CD4-positive, alpha-beta T cell treated with Interleukin-17A for 1 hour (primary cell): ENCODE results near the gene CTDP1.

Source experiments
- DNase-seq: peaks from one replicate; pipeline ENCODE4 v3.0.0-alpha.2; 2020

CTDP1 gene

DNA sequence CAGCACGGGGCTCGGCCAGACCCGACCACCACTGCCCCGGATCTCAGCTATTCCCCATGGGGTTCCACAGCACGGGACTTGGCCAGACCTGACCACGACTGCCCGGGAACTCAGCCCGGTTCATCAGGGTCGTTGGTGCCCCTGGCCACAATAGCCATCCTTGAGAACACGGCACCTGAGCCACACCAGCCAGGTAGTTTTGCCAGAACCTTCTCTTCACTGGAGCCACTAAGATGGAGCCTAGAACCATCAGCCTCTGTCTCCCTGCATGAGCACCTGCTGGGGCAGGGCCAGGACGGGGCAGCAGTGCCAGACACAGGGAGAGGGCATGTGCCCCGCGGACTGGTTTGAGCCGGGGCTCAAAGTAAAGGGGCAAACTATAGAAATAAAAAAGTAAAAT lies 106.7 kb downstream of the CTDP1 start:
- DNase-seq: no peak

DNA sequence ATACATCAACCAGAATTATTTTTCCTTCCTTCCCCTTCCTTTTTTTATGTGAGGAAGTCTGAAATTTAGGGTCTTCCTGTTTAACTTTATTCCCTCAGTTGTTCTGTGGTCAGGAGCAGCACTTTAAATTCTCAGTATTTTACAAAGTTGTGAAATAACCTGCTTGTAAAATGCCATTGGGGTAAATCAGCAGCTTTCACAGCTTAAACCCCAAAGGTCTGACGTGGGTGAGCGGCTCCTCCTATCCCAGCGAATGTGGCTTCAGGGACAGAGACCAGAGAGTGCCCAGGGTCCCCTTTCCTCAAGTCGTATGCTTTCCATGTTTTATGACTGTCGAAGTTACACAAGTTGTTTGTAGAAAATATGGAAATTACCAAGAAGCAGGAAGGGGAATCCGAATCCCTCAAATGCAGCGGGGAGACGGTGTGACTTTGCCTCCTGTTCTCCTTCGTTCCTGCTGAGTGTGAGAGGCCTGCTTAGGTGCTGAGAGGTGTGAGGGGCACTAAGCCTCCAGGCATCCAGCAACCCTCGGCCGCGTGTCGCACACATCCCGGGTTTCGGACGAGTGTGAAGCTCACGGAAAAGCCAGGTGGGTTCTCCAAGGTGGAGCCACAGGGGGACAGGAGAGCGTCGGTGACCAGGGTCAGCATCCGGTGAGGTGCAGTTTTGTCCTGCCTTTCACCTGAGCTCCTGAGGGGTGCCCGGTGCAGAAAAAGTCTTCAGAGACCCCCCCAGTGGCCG lies 107.4 kb downstream of the CTDP1 start:
- no peak for DNase-seq

DNA sequence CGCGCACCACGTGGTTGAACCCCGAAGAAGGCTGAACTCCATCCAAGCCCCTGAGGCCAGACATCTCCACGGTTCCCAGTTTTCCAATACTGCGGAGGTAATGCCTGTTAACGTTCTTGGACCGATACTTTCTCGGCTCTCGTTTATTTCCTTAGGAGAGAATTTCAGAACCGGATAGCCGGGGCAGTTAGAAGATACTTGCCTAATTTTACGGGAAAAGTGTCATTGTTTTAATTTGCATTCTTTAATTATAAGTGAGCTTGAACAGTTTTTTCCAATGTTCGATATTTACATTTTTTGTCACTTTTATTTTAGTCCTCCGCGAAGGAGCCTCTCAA lies 107.9 kb downstream of the CTDP1 start:
- DNase-seq: no peak

- DNase-seq: no peak
These were observed 108.5 kb downstream of the CTDP1 start for GRCh38 chr18:79787865-79788733.

DNA sequence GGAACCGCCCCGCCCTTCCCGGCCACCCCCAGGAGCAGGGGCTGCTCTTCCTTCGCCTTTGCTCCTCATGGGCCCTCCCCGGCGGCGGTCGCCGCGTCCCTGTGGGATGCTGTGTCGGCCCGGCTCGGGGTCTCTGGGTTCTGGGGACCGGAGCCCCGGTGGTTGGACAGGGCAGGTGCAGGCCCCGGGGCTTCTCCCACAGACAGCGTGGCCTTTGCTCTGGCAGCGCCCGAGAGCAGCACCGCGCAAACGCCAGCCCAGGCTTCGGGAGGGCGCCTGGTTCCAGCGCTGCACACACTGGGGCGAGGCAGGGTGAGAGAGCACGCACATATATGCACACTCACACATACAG lies 109.1 kb downstream of the CTDP1 start:
- DNase-seq: no peak

DNA sequence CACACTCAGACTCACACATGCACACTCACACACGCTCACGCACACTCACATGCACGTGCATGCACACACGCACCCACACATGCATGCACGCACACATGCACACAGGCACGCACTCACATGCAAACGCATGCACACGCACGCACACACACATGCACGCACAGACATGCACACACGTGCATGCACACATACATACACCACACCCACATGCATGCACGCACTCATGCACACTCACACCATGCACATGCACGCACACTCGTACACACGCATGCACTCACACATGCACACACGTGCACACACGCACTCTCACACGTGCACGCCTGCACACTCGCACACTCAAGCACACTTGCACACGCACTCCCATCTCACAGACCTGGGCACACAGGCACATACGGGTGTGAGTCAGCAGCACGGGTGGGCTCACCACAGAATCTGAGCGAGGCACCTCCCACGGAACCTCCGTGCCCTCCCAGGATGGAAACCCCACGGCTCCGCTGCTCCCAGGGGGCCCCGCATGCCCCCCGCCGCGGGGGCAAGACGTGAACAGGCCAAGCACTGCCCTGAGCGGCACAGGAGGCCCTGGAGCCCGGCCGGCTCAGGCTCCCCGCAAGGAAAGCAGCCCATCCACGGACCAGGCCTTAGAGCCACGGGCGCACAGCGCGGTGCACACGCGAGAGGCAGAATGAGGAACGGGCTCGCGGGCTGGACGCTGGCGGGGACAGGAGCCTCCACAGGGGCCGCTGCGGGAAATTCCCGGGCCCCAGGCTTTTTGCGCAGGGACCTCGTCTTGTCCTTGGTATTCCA lies 109.7 kb downstream of the CTDP1 start:
- no peak for DNase-seq

DNA sequence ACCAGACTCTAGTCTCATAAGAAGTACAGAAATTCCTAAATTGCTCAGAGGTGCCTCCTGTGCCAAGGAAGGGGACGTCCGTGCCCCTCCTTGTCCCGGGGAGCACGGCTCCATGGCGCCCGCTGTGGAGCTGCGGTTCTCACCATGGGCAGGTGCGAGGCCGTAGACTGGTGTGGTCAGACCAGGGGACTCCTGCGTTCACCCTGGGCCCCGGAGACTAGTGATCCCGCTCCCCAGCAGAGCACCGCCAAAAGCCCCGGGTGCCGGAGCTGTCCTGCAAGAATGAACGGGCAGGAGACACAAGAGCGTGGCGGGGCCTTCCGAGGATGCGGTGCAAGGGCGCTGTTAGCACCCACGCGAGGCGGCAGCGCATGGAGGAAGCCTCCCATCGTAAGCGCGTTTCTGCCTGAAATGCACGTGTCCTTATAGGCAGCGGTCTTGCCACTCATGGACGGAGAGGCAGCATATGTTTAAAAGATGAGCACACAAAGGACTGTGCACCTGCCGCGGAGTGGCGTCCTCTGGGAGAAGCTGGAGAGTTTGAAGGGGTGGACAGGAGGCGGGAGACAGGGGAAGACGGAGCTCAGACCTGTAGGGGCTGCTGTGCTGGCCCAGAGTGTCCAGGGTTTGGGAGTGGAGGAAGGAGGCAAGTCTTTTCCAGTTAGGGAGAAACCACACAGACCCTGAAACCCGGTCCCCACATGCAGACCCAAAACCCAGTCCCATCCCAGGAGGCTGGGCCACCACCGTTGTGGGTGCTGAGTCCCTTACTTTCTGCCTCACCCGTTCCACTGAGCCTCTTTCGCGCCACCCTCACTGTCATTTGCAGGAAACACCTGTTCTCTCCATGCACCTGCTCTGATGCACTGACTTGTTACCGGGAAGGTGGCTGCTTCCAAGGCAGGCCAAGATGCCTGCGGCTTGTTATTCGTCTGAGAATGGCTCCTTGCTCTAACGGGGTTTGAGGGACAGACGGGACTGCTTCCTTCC lies 110.6 kb downstream of the CTDP1 start:
- DNase-seq: no peak

DNA sequence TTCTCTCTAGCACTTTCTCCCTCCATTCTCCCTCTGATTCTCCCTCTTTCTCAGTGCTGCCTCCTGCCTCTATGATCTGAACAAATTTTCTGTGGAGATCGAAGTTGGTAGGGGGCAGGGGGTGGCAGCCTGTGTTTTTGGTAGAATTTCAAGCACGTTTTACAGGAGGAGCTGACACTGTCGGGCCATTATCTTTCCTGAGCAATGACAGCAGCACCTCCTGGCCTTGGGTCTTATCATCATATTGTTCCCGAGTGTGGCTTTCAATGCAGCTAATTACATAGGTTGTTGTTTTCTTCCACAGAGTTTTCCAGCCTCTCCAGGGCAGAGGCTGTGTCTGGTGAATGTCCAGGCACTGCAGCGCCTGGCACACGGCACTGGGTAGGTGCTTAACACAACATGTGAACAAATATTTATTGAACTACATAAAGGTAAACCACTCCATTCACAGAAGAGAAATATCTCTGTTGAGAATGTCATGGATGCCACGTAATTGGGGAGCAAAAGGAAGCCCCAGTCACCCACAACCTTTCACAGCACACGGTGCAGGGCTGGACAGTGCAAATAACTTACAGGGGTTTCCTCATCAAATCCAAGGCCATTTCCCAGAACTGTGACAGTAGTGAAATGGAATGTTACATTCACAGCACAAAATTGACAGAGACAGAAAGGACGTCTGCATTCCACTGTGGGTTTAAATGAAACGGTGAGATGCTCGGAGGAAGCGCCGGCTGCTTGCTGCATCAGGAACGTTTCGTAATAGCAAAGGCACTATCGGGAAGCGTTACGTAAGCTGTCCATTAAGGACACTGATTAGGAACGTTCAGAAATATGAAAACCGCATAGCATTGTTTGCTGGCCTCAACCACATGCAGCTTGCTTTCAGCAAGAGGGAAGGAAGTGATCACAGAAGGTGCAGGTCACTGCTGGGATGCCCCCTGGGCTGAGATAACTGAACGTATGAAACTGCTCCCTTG lies 111.7 kb downstream of the CTDP1 start:
- peak; percentile 18 for DNase-seq

DNA sequence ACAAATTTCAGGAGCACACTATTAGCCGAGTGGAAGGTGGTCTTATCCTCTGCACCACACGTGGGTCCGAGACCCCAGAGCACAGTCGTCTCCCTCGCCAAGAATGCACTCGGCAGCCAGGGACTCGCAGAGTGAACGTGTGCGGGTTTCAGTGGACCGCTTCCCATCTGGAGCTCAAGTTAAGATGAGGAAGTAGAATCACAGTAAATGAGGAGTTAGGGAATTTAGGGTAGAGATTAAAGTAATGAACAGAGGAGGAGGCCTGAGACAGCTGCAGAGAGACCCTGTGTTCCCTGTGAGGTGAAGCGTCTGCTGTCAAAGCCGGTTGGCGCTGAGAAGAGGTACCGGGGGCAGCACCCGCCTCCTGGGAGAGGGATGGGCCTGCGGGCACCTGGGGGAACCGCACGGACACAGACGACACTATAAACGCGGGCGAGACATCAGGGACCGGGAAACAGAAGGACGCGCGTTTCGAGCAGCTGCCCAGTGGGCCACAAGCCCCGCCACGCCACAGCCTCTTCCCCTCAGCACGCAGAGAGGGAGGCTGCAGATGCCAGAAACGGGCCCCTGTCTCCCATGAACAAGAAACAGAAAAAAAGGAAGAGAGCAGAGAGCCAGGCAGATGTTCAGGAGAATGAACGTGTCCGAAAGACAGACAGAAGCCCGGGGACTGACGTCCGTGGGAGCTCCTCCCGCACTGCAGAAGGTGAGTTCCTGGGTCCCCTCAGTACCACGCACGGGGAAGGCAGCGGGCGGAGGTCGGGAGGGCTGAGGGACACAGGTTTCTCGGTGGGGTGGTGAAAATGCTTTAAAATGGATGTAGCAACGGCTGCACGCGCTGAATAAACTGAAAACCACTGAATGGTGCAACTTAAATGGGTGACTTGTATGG lies 112.7 kb downstream of the CTDP1 start:
- DNase-seq: no peak

GRCh38 chr18:79792988-79793355 lies 113.4 kb downstream of the CTDP1 start:
- no peak for DNase-seq

DNA sequence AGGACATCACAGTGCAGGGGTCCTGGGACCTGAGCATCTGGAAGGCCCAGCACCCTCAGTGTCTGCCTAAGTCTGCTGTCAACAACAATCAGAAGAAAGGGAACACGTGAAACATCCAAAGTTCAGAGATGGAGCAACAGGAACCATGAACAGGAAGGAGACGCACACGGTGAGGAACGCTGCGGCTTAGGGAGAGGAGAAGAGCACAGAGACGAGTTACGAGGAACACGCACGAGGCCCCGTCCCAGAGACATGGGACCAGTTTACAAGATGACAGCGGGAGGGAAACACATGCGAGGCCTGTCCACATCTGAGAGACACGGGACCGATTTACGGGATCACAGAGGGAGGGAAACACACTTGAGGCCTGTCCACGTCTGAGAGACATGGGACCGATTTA lies 115.2 kb downstream of the CTDP1 start:
- DNase-seq: no peak

DNA sequence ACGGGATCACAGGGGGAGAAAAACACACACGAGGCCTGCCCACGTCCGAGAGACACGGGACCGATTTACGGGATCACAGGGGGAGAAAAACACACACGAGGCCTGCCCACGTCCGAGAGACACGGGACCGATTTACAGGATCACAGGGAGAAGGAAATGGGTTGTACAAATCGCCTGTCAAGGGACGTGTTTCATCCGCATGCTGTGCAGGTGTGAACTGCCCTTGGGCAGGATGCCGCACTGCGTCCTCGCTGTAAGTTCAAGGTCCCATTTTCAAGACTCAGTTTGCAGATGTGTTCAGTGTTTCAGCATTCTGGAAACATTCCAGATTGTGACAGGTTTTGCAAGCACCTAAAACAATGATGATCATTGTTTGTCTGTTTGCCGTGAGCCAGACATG lies 115.8 kb downstream of the CTDP1 start:
- DNase-seq: no peak

DNA sequence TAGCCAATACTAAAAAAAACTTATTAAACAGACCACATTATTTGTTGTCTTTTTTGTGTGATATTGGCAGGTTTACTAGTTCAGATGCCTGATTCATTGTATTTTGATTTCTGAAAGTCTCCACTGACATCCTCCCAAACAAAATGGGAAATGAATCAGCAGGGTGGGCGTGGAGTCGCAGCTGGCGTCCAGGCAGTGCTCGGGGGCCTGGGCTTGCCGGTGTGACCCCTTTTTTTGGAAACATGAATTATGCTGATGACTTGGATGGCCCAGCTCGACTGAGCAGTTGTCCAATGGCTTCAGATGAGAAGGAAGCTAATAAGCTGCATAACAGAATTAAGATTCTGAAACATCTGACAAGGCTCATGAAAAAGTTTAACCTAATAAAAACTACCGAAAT lies 116.4 kb downstream of the CTDP1 start:
- DNase-seq: no peak

- DNase-seq: no peak
These were observed 117.2 kb downstream of the CTDP1 start for GRCh38 chr18:79796531-79797405.

DNA sequence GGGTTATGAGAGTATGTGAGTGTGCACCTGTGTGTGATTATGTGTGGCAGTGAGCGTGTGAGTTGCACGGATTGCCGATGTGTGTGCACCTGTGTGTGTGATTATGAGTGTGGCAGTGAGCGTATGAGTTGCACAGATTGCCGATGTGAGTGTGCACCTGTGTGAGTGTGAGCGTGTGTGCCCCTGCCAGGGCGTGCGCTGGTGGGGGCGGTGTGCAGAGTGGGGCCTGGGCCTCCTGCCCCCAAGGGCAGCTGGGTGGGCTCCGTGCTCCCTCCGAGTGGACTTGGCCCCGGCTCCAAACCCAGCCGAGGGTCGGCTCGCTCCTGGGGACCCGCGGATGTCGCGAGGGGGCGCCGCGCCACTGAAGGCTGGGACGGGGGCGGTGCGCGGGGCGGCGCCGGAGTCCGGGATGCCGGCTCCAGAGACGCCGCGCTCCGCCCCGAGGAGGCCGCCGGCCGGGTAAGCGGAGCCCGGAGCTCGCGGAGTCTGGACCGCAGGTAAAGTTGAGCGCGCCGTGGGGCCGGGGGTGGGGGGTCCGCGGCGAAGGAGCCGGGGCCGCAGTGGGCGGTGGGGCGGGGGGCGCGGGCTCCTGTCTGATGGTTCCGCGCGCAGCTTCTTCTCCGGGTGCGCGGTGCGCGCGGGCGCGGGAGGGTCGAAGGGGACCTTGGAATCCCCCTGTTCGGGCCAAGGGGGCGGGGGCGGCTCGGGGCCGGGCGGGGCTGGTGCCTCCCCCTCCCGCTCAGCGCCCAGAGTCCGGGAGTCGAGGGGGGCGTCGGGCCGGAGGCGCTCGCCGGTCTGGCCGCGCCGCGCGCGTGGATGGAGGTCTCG lies 118.1 kb downstream of the CTDP1 start, which contains the start of gene KCNG2:
KCNG2 (plus strand) TSS at position 421 of the 828 bp plus-strand sequence. CDS start 65,730 bp downstream, outside the sequence.
- no peak for DNase-seq

- no peak for DNase-seq
These were observed 118.9 kb downstream of the CTDP1 start for GRCh38 chr18:79798346-79798998.

DNA sequence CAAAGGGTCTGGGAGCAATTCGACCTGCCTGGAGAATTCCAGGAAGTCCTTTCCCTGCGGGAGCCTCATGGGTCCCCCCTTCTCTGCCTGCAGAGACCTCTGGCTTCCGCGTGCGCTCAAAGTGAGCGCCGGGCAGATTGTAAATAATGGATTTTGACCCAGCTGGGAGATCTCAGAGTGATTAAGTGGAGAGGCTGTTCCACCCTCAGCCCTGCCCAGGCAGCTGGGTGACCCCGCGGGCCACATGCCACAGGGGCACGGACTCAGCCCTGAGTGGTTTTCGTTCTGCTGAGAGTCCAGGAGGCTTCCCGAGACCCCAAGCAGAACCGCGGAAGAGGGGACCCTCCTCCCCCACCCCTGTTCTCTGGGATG lies 119.4 kb downstream of the CTDP1 start:
- no peak for DNase-seq
